C4-2B (cell line): ENCODE measurements around the gene CPSF4L.
A peak's percentile ranks its signal among the peaks of the same experiment; 100 is the strongest.

Experiments
- H3K27ac ChIP-seq: fragments of 450-650 bp; 2 replicates; pipeline ENCODE4 v1.5.1; 2017
- ZFX ChIP-seq: fragments of 450-650 bp; IDR thresholded peaks from 2 replicates; pipeline ENCODE4 v1.6.1; 2017
- TF ChIP-seq, protein P1 (sequence below): fragments of 450-650 bp; conservative IDR thresholded peaks from 2 replicates; pipeline ENCODE4 v1.5.1; 2017; ENCODE audit warnings: mild to moderate bottlenecking

The CPSF4L gene, protein sequence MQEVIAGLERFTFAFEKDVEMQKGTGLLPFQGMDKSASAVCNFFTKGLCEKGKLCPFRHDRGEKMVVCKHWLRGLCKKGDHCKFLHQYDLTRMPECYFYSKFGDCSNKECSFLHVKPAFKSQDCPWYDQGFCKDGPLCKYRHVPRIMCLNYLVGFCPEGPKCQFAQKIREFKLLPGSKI

GRCh38 chr17:73261617-73261951 lies at the start of gene CPSF4L:
Gene CPSF4L (minus strand): TSS chr17:73261880. CDS start chr17:73261818, 62 bp downstream.
- TF ChIP-seq, protein P1, sequence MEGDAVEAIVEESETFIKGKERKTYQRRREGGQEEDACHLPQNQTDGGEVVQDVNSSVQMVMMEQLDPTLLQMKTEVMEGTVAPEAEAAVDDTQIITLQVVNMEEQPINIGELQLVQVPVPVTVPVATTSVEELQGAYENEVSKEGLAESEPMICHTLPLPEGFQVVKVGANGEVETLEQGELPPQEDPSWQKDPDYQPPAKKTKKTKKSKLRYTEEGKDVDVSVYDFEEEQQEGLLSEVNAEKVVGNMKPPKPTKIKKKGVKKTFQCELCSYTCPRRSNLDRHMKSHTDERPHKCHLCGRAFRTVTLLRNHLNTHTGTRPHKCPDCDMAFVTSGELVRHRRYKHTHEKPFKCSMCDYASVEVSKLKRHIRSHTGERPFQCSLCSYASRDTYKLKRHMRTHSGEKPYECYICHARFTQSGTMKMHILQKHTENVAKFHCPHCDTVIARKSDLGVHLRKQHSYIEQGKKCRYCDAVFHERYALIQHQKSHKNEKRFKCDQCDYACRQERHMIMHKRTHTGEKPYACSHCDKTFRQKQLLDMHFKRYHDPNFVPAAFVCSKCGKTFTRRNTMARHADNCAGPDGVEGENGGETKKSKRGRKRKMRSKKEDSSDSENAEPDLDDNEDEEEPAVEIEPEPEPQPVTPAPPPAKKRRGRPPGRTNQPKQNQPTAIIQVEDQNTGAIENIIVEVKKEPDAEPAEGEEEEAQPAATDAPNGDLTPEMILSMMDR, result no peak
- no peak for TF ChIP-seq ZFX
- H3K27ac ChIP-seq, result no peak within 1 kb of the TSS

- H3K27ac ChIP-seq, result peak overlapping the region; percentile 99
- TF ChIP-seq, protein P1, result no peak
- TF ChIP-seq ZFX, result no peak
Measured at GRCh38 chr17:73311428-73311780, 49.7 kb upstream of the CPSF4L start.

DNA sequence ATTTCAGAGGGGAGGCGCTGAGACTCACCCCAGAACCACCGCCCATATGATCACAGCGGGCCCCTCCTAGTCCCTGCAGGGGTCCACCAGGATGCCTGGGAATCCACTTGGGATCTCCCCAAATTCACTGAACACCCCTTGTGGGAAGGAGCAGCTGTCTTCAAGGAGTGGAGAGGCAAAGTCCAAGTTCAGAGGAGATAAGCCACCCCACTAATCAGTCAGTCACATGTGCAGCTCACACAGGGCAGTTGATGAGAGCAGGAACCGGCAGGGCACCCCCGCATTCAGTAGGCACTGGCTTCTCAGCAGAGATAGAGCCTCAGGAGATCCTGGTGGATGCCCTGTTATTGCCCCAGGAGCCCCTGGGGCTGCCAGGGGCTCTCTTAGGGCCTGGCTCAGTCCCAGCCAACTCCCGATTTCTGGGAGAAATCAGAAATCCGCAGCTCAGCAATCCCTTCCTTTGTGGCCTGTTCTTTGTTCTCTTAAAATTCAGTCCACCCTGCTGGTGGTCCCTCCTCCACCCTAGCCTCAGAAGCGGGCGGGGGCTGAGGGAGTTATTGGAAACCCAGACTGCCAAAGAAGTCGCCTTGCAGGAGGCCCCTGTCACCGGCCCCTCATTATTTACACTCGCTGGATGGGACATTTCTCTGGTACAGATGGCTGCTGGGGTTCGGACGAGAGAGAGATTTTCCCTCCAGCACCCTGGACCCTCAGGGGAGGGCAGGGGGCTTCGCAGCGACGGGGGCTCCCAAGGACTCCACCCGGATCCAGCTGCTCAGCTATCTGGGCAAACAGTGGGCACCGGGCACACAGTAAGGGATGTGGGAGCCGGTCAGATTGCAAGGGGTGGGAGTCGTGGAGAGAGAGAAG lies 48.3 kb upstream of the CPSF4L start:
- no peak for TF ChIP-seq ZFX
- TF ChIP-seq, protein P1, result no peak
- H3K27ac ChIP-seq, result peak overlapping the region; percentile 99

GRCh38 chr17:73308959-73309358 lies 47.3 kb upstream of the CPSF4L start:
- peak overlapping the region; percentile 99 for H3K27ac ChIP-seq

DNA sequence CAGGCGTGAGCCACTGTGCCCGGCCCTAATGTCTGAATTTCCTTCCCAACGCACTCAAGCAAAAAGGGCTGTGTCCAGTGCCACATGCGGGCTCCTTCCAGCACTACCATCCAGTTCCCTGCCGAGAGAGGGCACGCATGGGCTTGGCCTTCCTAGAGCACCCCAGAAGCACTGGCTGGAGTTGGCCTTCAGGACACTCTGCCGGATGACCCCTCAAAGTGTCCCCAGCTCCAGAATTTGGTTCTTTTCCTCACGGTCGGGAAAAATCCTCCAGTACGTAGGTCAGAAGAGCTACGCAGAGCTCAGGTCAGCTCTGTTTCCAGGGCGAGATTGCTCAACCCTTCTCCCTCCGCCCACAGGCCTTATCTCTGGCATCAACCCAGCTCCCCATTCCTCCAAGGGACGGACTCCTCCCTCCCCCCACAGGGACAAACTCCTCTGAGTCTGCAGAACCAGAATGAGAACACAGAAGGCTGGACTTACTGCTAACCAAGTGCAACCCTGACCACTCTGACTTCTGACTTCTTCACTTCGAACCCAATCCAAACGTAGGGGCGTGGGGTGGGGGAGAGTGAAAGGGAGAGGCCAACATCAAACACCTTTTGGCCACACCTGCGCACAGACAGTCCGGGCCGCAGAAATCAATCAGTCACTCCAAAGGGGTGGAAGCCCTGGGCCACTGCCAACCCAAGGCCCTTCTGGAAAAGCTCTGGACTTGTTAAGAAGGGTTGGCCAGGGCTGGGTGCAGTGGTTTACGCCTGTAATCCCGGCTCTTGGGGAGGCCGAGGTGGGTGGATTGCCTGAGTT lies 46.5 kb upstream of the CPSF4L start:
- H3K27ac ChIP-seq, result peak overlapping the region; percentile 99
- TF ChIP-seq, protein P1, result no peak
- TF ChIP-seq ZFX, result no peak

- H3K27ac ChIP-seq, result peak overlapping the region; percentile 99
- TF ChIP-seq ZFX, result no peak
- TF ChIP-seq, protein P1, result no peak
Measured at GRCh38 chr17:73307130-73307529, 45.5 kb upstream of the CPSF4L start.

DNA sequence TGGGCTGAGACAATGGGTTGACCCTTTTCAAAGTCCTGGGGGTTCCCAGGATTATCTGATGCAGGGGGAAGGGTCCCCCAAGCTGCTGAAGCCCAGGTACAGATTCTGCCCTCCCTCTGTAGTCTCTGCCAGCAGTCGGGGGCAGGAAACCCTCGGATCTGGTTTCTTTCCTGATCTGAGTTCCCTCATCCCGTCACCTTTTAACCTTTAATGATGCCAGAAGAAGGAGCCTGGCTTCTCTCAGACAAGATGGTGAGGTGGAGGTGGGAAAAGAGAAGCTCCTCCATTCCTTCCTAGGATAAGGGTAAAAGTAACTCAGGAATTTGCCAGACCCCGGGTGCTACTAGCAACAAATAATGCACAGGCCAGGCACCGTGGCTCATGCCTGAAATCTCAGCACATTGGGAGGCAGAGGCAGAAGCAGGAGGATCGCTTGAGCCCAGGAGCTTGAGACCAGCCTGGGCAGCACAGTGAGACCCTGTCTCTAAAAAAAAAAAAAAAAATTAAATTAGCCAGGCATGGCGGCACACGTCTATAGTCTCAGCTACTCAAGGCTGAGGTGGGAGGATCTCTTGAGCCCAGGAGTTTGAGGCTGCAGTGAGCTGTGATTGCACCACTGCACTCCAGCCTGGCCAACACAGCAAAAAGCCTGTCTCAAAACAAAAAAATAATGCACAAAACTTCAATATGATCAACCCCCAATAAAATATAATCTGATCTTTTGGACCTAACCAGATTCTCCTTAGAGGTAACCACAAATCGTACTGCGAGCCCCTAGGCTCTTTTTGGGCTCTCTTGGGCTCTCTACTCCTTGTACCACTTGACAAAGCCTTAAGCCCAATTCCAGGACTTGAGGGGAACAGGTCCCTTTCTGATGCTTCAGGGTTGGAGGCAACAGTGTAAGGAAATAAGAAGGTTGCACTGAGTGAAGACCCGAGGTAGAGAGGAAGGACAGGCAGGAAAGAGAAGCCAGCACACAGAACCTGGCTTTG lies 44.5 kb upstream of the CPSF4L start:
- no peak for TF ChIP-seq ZFX
- TF ChIP-seq, protein P1, result no peak
- peak overlapping the region; percentile 99 for H3K27ac ChIP-seq
